Airway epithelial cell (primary cell): ENCODE measurements around the gene MYL12B. TPM values are rescaled to one million over a fixed set of nuclear protein-coding genes. Genes with fewer than 3 reads are reported as not detected.

Experiments
- total RNA-seq: library from RNA; depleted of rRNA; stranded (reverse); fragments of >200 nt; gene quantifications from 2 replicates; pipeline ENCODE4 v1.2.3, GENCODE V29; 2015

Gene MYL12B
- 394 and 480 TPM in 2 replicates for total RNA-seq

GRCh38 chr18:3261373-3262233 lies at the start of gene MYL12B:
MYL12B (plus strand) TSS chr18:3262133; CDS start chr18:3272899, 10,766 bp downstream.

DNA sequence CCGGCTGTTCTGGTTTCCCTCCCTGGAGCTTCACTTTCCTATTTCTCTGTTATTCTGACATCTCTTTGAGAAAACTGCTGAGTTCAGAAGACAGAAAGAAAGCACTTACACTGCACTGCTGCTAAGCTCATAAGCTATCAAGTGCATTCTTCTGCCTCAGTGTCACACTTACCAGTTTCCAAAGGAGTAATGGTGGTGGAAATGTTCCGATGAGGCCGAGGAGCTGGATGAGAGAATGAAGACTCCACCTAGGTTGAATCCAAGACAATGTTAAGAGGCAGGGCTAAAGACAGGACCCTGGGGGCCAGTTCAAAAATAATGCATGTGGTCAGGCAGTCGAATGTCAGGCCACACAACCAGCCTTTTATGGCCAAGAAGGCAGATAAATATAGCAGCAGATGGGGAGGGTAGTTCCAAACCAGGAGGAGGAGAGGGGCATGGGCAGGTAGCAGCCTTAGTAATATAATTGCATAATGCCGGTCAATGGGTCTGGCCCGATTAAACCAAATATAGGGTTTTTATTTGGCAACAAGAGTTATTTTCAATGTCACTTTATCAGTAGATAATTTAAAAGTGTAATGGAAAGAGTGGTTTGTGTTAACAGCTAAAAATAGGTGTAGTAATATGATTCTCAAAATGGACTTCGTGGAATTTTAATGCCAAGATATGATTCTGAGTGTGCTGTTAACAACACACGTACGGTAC lies 42.1 kb upstream of the MYL12B start, which contains the start of gene MYOM1:
TSS of gene MYOM1 (minus strand) at position 338 of the 705 bp plus-strand sequence. CDS start 4,745 bp downstream, outside the sequence.

DNA sequence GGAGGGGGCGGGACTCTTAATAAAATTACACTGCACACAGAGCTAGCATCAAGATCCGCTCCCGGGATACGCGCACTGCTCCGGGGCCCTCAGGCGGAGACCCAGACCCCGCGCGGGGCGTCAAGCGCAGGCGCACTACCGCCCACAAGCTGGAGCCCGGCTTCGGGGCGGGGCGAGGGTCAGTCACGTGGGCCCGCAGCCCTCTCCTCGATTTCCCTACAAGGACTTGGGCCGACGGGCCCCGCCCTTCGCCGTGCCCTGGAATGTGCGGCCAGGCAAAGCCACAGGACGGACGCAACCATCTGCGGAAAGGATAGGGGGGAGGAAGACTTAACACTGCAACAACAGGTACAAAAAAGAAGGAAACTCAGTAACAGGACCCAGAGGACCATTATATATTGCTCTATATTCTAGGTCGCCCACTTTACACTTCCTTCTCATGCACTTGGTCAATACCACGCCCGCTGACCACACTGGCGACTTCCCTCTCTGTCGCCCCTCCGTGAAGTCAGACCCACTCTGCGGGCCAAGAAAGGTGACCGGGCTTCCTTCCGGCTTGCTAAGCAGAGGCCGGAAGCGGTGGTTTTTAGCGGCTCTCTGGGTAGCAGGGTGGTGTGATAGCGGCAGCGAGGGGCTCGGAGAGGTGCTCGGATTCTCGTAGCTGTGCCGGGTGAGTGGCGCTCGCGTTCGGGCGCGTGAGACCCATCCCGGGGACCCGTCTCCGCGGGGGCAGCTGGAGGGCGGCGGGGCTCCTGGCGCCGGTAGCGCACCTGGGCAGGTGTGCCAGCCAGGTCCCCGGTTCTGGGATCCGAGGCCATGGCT lies 14.5 kb upstream of the MYL12B start, which contains the start of gene MYL12A:
TSS of gene MYL12A (plus strand) at position 562 of the 822 bp plus-strand sequence. CDS start 5,447 bp downstream, outside the sequence.

Other genes starting within 250 kb of the MYL12B start
- gene LPIN2, start 249.0 kb upstream of the MYL12B start, total RNA-seq, result 3.6 and 4.4 TPM in 2 replicates
- gene MYOM1, start 42.2 kb upstream of the MYL12B start, total RNA-seq, result 0.09 and 0.71 TPM in 2 replicates
- gene MYL12A, start 14.3 kb upstream of the MYL12B start, total RNA-seq, result 405 and 452 TPM in 2 replicates
- gene TGIF1, start 188.0 kb downstream of the MYL12B start, total RNA-seq, result 63.9 and 96.2 TPM in 2 replicates